ENCODE measurements around the gene SLC16A2.

The SLC16A2 gene

DNA sequence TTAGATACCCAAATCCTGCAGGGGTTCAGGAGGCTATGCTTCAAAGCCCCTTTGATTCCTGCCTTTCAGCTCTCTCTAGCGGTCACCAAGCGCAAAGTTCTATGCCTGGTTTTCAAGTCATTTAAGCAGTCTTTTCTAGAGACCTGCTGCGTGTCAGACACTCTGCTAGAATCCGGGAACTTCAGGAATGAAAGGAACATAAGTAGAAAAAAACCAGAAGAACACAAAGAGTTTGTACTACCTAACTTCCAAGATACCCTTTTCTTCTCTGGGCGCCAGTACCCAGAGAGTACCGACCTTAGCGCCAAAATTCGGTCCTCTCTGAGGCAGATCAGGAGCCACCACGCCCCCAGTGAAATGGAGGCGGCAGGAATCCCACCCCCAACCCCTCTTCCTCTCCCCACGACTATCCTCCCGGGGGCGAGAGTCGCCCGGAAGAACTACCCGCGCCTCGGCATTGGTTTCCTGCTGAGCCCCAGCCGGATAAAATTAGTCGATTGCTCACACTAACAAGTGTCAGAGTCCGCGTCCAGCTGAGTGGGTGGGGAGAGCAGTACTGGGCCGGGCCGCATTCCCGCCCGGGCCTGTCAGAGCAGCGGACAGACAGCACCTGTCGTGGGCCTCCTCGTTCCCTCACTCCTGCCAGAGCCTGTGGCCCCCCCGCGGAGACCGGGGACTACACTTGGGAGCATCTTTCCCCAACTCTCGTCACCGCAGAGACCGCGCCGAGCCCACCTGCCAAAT, 114.3 kb downstream of the SLC16A2 start:
- Histone ChIP-seq H3K4me1 (ENCODE audit: control insufficient read depth in 2 of 2, insufficient read depth in 1 of 2, low read depth in 1 of 2, low read length in 2 of 2) (peaks cover 0 to 6% of the 10 kb centered on the region in 2 donors), H3K4me2 (ENCODE audit: insufficient read depth, low read length, poor library complexity, severe bottlenecking) (peak overlapping the region; percentile 66), H3K79me1 (ENCODE audit: low read depth, low read length) (no peaks in the 10 kb centered on the region), H3K4me3 (ENCODE audit: low read length in 2 of 2) (peak overlapping the region in 1 of 2 donors; percentile 73), H3K27me3 (ENCODE audit: control insufficient read depth in 3 of 3, insufficient read depth in 3 of 3, low read depth in 1 of 3, low read length in 3 of 3) (no peaks in the 10 kb centered on the region), H3K14ac (ENCODE audit: low read length) (no peak overlapping the region), H4K8ac (ENCODE audit: low read depth, low read length) (no peak overlapping the region), H2BK120ac (ENCODE audit: low read depth, low read length) (no peak overlapping the region), H2AFZ (ENCODE audit: low read length) (no peak overlapping the region), H3K27ac (replicated peaks; ENCODE audit: low read length) (peak overlapping the region; percentile 31), H3K23ac (ENCODE audit: low read depth, low read length, poor library complexity) (no peak overlapping the region), H2BK15ac (ENCODE audit: low read length) (no peak overlapping the region), H3K9ac (ENCODE audit: low read depth, low read length, poor library complexity) (peak overlapping the region; percentile 81), H3K36me3 (replicated peaks in 1 of 2; ENCODE audit: control insufficient read depth in 2 of 2, insufficient read depth in 2 of 2, low read length in 2 of 2) (peaks cover 0 to 6% of the 10 kb centered on the region in 2 donors), H3K9me3 (replicated peaks in 1 of 2; ENCODE audit: control insufficient read depth in 2 of 2, insufficient read depth in 1 of 2, low read depth in 1 of 2, low read length in 2 of 2) (no peaks in the 10 kb centered on the region), H3K18ac (ENCODE audit: low read length) (peak overlapping the region; percentile 38), H2AK5ac (ENCODE audit: low read depth, low read length) (no peak overlapping the region), H3K4ac (ENCODE audit: low read length) (no peak overlapping the region), H4K91ac (ENCODE audit: low read depth, low read length, poor library complexity) (no peak overlapping the region), H2BK12ac (ENCODE audit: low read length) (no peak overlapping the region), H2BK5ac (ENCODE audit: low read length) (peak overlapping the region; percentile 39)
- no CpG with 5 or more reads among the region's 37 CpGs for WGBS, 2 donors (ENCODE audit: extremely low coverage in 2 of 2, insufficient read length in 2 of 2, insufficient replicate concordance in 1 of 2)
- no peak for DNase-seq (ENCODE audit: low spot score)

DNA sequence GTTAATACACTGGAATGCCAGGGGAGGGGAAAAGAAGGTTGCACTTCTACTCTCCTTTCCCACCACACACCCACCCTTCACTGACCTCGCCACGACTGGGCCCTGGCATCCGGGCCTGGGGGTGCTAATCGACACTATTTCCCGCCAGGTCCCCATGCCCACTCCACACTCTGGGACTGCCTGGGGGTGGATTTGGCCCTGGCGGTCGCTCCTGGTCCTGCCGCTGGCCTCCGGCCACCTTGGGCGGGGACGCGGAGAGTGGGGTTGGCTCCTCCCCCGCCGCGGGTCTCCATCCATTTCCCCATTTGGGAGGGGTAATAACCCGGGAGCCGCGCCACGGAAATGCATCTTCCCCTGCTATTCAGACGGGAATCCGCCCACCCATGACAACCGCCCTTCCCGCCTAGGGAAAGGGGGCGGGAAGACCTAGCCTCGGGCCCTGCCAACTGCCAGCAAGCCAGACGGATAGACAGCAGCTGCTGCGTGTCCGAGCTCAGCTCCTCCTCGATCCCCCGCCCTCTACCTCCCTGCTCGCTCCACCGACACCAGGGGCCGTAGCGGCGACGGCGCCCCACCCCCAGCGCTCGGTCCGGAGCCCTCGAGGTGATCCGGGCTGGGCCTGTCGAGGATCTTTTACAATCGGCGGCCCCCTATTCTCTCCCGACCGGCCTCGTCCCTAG, 115.0 kb downstream of the SLC16A2 start:
- H3K14ac ChIP-seq (ENCODE audit: low read length) = no peak overlapping the region
- H3K18ac ChIP-seq (ENCODE audit: low read length) = peak overlapping the region; percentile 48
- no peaks in the 10 kb centered on the region for H3K9me3 ChIP-seq (replicated peaks in 1 of 2; ENCODE audit: control insufficient read depth in 2 of 2, insufficient read depth in 1 of 2, low read depth in 1 of 2, low read length in 2 of 2)
- DNase-seq (ENCODE audit: low spot score) = no peak
- H2AK5ac ChIP-seq (ENCODE audit: low read depth, low read length) = no peak overlapping the region
- H2BK5ac ChIP-seq (ENCODE audit: low read length) = peak overlapping the region; percentile 39
- no peaks in the 10 kb centered on the region for H3K79me1 ChIP-seq (ENCODE audit: low read depth, low read length)
- peak overlapping the region; percentile 35 for H3K27ac ChIP-seq (replicated peaks; ENCODE audit: low read length)
- peaks cover 0 to 6% of the 10 kb centered on the region in 2 donors for H3K4me1 ChIP-seq (ENCODE audit: control insufficient read depth in 2 of 2, insufficient read depth in 1 of 2, low read depth in 1 of 2, low read length in 2 of 2)
- peaks cover 0 to 6% of the 10 kb centered on the region in 2 donors for H3K36me3 ChIP-seq (replicated peaks in 1 of 2; ENCODE audit: control insufficient read depth in 2 of 2, insufficient read depth in 2 of 2, low read length in 2 of 2)
- H2BK12ac ChIP-seq (ENCODE audit: low read length) = no peak overlapping the region
- H3K4me2 ChIP-seq (ENCODE audit: insufficient read depth, low read length, poor library complexity, severe bottlenecking) = peak overlapping the region; percentile 66
- no peak overlapping the region for H2BK15ac ChIP-seq (ENCODE audit: low read length)
- H2BK120ac ChIP-seq (ENCODE audit: low read depth, low read length) = peak overlapping the region; percentile 81
- no peak overlapping the region for H3K23ac ChIP-seq (ENCODE audit: low read depth, low read length, poor library complexity)
- H3K27me3 ChIP-seq (ENCODE audit: control insufficient read depth in 3 of 3, insufficient read depth in 3 of 3, low read depth in 1 of 3, low read length in 3 of 3) = no peaks in the 10 kb centered on the region
- no CpG with 5 or more reads among the region's 48 CpGs for WGBS, 2 donors (ENCODE audit: extremely low coverage in 2 of 2, insufficient read length in 2 of 2, insufficient replicate concordance in 1 of 2)
- H3K9ac ChIP-seq (ENCODE audit: low read depth, low read length, poor library complexity) = peak overlapping the region; percentile 81
- no peak overlapping the region for H3K4ac ChIP-seq (ENCODE audit: low read length)
- H4K8ac ChIP-seq (ENCODE audit: low read depth, low read length) = no peak overlapping the region
- no peak overlapping the region for H2AFZ ChIP-seq (ENCODE audit: low read length)
- no peak overlapping the region for H4K91ac ChIP-seq (ENCODE audit: low read depth, low read length, poor library complexity)
- H3K4me3 ChIP-seq (ENCODE audit: low read length in 2 of 2) = peak overlapping the region in 1 of 2 donors; percentile 73

DNA sequence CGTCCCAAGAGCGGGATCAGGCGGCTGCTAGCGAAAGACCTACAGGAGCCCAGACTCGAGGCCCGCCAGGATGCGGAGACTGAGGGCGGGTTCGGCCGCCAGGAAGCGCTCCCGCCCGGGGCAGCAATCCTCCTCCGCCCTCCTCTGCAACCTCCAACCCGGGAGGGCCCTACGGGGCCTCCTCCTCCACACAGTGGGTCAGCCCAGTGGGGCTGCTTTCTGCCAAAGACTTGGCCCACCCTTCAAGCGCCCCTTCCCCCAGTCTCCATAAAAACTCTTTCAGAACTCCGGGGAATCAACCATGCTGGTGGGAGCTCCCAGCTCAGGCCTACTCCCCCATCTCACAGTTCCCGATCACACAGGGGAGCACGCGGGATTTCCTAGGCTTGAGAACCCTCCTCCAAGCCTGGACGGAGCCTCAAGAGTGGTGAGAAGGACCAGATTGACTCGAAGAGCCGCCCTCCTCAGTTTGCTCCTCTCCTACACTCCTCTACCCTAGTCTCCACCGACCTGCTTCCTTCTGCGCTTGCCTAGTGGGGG, 115.6 kb downstream of the SLC16A2 start:
- Histone ChIP-seq H3K4me1 (ENCODE audit: control insufficient read depth in 2 of 2, insufficient read depth in 1 of 2, low read depth in 1 of 2, low read length in 2 of 2) (peaks cover 0 to 6% of the 10 kb centered on the region in 2 donors), H4K91ac (ENCODE audit: low read depth, low read length, poor library complexity) (no peak overlapping the region), H3K9ac (ENCODE audit: low read depth, low read length, poor library complexity) (no peak overlapping the region), H3K4me2 (ENCODE audit: insufficient read depth, low read length, poor library complexity, severe bottlenecking) (peak overlapping the region; percentile 66), H3K79me1 (ENCODE audit: low read depth, low read length) (no peaks in the 10 kb centered on the region), H4K8ac (ENCODE audit: low read depth, low read length) (no peak overlapping the region), H2BK5ac (ENCODE audit: low read length) (no peak overlapping the region), H3K4me3 (ENCODE audit: low read length in 2 of 2) (peak overlapping the region in 1 of 2 donors; percentile 73), H3K4ac (ENCODE audit: low read length) (no peak overlapping the region), H2BK15ac (ENCODE audit: low read length) (no peak overlapping the region), H2BK120ac (ENCODE audit: low read depth, low read length) (peak overlapping the region; percentile 81), H3K23ac (ENCODE audit: low read depth, low read length, poor library complexity) (no peak overlapping the region), H2AK5ac (ENCODE audit: low read depth, low read length) (no peak overlapping the region), H3K27ac (replicated peaks; ENCODE audit: low read length) (peak overlapping the region; percentile 35), H2BK12ac (ENCODE audit: low read length) (no peak overlapping the region), H3K9me3 (replicated peaks in 1 of 2; ENCODE audit: control insufficient read depth in 2 of 2, insufficient read depth in 1 of 2, low read depth in 1 of 2, low read length in 2 of 2) (no peaks in the 10 kb centered on the region), H3K14ac (ENCODE audit: low read length) (no peak overlapping the region), H3K27me3 (ENCODE audit: control insufficient read depth in 3 of 3, insufficient read depth in 3 of 3, low read depth in 1 of 3, low read length in 3 of 3) (no peaks in the 10 kb centered on the region), H3K36me3 (replicated peaks in 1 of 2; ENCODE audit: control insufficient read depth in 2 of 2, insufficient read depth in 2 of 2, low read length in 2 of 2) (peaks cover 0 to under 1% of the 10 kb centered on the region in 2 donors), H2AFZ (ENCODE audit: low read length) (no peak overlapping the region), H3K18ac (ENCODE audit: low read length) (peak overlapping the region; percentile 48)
- no CpG with 5 or more reads among the region's 26 CpGs for whole genome bisulfite sequencing, 2 donors (ENCODE audit: extremely low coverage in 2 of 2, insufficient read length in 2 of 2, insufficient replicate concordance in 1 of 2)
- no peak for DNase-seq (ENCODE audit: low spot score)

GRCh38 chrX:74540635-74541249, 119.4 kb downstream of the SLC16A2 start:
- H3K4me3 ChIP-seq (ENCODE audit: low read length in 2 of 2) = no peak overlapping the region
- H2AK5ac ChIP-seq (ENCODE audit: low read depth, low read length) = no peak overlapping the region
- H2BK12ac ChIP-seq (ENCODE audit: low read length) = no peak overlapping the region
- H3K4me1 ChIP-seq (ENCODE audit: control insufficient read depth in 2 of 2, insufficient read depth in 1 of 2, low read depth in 1 of 2, low read length in 2 of 2) = peaks cover 0 to 3% of the 10 kb centered on the region in 2 donors
- no peak for DNase-seq (ENCODE audit: low spot score)
- H2BK15ac ChIP-seq (ENCODE audit: low read length) = no peak overlapping the region
- no peaks in the 10 kb centered on the region for H3K9me3 ChIP-seq (replicated peaks in 1 of 2; ENCODE audit: control insufficient read depth in 2 of 2, insufficient read depth in 1 of 2, low read depth in 1 of 2, low read length in 2 of 2)
- H3K27me3 ChIP-seq (ENCODE audit: control insufficient read depth in 3 of 3, insufficient read depth in 3 of 3, low read depth in 1 of 3, low read length in 3 of 3) = no peaks in the 10 kb centered on the region
- H2BK5ac ChIP-seq (ENCODE audit: low read length) = no peak overlapping the region
- H2BK120ac ChIP-seq (ENCODE audit: low read depth, low read length) = no peak overlapping the region
- H3K79me1 ChIP-seq (ENCODE audit: low read depth, low read length) = no peaks in the 10 kb centered on the region
- no peak overlapping the region for H3K27ac ChIP-seq (replicated peaks; ENCODE audit: low read length)
- WGBS, 2 donors (ENCODE audit: extremely low coverage in 2 of 2, insufficient read length in 2 of 2, insufficient replicate concordance in 1 of 2) = no CpG with 5 or more reads among the region's 2 CpGs
- no peak overlapping the region for H3K4ac ChIP-seq (ENCODE audit: low read length)
- no peak overlapping the region for H2AFZ ChIP-seq (ENCODE audit: low read length)
- no peak overlapping the region for H3K4me2 ChIP-seq (ENCODE audit: insufficient read depth, low read length, poor library complexity, severe bottlenecking)
- H3K18ac ChIP-seq (ENCODE audit: low read length) = no peak overlapping the region
- H4K8ac ChIP-seq (ENCODE audit: low read depth, low read length) = no peak overlapping the region
- no peak overlapping the region for H4K91ac ChIP-seq (ENCODE audit: low read depth, low read length, poor library complexity)
- H3K36me3 ChIP-seq (replicated peaks in 1 of 2; ENCODE audit: control insufficient read depth in 2 of 2, insufficient read depth in 2 of 2, low read length in 2 of 2) = no peaks in the 10 kb centered on the region
- no peak overlapping the region for H3K14ac ChIP-seq (ENCODE audit: low read length)
- H3K23ac ChIP-seq (ENCODE audit: low read depth, low read length, poor library complexity) = no peak overlapping the region
- H3K9ac ChIP-seq (ENCODE audit: low read depth, low read length, poor library complexity) = no peak overlapping the region

All from neuronal stem cell (in vitro differentiated cells).